HepG2 (cell line): ENCODE results near the gene MGMT.

ENCODE experiments used
- ESRRA ChIP-seq: sonication (generic); formaldehyde crosslinking; IDR thresholded peaks from 2 replicates; pipeline ENCODE4 v1.5.1; 2020; ENCODE audit warnings: mild to moderate bottlenecking, low read depth, missing genetic modification reagents
- HNRNPK ChIP-seq: fragments of 200-400 bp; formaldehyde crosslinking; IDR thresholded peaks from 2 replicates; pipeline ENCODE4 v1.6.1; 2018; ENCODE audit warnings: low read length, low read depth, moderate library complexity, mild to moderate bottlenecking; ENCODE audit not compliant: poor library complexity, severe bottlenecking
- PHF20 ChIP-seq: sonication (generic); formaldehyde crosslinking; IDR thresholded peaks from 2 replicates; pipeline ENCODE4 v1.5.0; 2020; ENCODE audit warnings: mild to moderate bottlenecking, missing genetic modification reagents
- YEATS4 ChIP-seq: sonication (generic); formaldehyde crosslinking; IDR thresholded peaks from 2 replicates; pipeline ENCODE4 v1.4.0; 2020; ENCODE audit warnings: missing genetic modification reagents, borderline replicate concordance
- ZBTB38 ChIP-seq: sonication (generic); formaldehyde crosslinking; IDR thresholded peaks from 2 replicates; pipeline ENCODE4 v1.5.1; 2020; ENCODE audit warnings: mild to moderate bottlenecking, missing genetic modification reagents
- TF ChIP-seq, protein P1 (sequence below): sonication (generic); formaldehyde crosslinking; IDR thresholded peaks from 2 replicates; pipeline ENCODE4 v1.4.0; 2020; ENCODE audit warnings: missing genetic modification reagents, borderline replicate concordance
- TF ChIP-seq, protein P2 (sequence below): sonication (generic); formaldehyde crosslinking; IDR thresholded peaks from 2 replicates; pipeline ENCODE4 v1.5.0; 2020; ENCODE audit warnings: mild to moderate bottlenecking, missing genetic modification reagents, moderate library complexity

DNA sequence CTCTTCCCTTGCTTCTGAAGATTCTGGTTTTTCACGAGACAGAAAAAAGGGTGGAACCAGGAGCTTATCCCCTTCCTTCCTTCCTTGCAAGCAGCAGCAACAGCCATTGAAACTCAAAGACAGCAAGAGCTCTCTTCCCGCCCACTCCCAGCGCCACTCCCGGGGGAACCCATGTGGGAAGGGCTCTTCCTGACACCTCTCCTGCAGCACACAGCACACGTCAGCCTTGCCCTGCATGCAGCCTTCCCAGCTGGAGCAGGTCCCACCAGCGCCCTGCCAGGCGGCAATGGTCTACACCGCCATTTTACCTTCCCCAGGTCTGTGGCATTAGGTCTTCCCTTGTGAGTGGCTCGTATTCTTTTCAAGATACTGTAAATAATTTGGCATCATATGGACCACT lies 161.8 kb downstream of the MGMT start:
- TF ChIP-seq, protein P1, sequence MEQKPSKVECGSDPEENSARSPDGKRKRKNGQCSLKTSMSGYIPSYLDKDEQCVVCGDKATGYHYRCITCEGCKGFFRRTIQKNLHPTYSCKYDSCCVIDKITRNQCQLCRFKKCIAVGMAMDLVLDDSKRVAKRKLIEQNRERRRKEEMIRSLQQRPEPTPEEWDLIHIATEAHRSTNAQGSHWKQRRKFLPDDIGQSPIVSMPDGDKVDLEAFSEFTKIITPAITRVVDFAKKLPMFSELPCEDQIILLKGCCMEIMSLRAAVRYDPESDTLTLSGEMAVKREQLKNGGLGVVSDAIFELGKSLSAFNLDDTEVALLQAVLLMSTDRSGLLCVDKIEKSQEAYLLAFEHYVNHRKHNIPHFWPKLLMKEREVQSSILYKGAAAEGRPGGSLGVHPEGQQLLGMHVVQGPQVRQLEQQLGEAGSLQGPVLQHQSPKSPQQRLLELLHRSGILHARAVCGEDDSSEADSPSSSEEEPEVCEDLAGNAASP (CRISPR knock-in tag) = no peak
- TF ChIP-seq YEATS4 (no peak), HNRNPK (no peak), ZBTB38 (CRISPR knock-in tag) (no peak), PHF20 (CRISPR knock-in tag) (no peak), ESRRA (CRISPR knock-in tag) (no peak)
- TF ChIP-seq, protein P2, sequence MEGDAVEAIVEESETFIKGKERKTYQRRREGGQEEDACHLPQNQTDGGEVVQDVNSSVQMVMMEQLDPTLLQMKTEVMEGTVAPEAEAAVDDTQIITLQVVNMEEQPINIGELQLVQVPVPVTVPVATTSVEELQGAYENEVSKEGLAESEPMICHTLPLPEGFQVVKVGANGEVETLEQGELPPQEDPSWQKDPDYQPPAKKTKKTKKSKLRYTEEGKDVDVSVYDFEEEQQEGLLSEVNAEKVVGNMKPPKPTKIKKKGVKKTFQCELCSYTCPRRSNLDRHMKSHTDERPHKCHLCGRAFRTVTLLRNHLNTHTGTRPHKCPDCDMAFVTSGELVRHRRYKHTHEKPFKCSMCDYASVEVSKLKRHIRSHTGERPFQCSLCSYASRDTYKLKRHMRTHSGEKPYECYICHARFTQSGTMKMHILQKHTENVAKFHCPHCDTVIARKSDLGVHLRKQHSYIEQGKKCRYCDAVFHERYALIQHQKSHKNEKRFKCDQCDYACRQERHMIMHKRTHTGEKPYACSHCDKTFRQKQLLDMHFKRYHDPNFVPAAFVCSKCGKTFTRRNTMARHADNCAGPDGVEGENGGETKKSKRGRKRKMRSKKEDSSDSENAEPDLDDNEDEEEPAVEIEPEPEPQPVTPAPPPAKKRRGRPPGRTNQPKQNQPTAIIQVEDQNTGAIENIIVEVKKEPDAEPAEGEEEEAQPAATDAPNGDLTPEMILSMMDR = no peak
